GM12878 (cell line): ENCODE results near the gene ZFYVE19. TPM values are rescaled to one million over a fixed set of nuclear protein-coding genes. Genes with fewer than 3 reads are reported as not detected.

Source experiments
- CHD4 ChIP-seq: fragments of 200-600 bp; sonication (generic); IDR thresholded peaks from 2 replicates; pipeline ENCODE4 v1.6.1; 2016; ENCODE audit warnings: mild to moderate bottlenecking
- EED ChIP-seq: sonication (generic); IDR thresholded peaks from 2 replicates; pipeline ENCODE4 v1.6.1; 2016; ENCODE audit warnings: antibody characterized with exemption, low read depth
- EP300 ChIP-seq, 2 experiments: fragments of 150-350 bp in 1 of 2; IDR thresholded peaks; 2 replicates each; pipeline ENCODE4 v1.6.1; 2011 to 2012; ENCODE audit warnings: low read depth in 2 of 2, low read length in 2 of 2, borderline replicate concordance in 1 of 2, improper control_type of control experiment in 1 of 2, inconsistent platforms in 1 of 2; ENCODE audit not compliant: control insufficient read depth in 1 of 2
- EZH2 ChIP-seq: IDR thresholded peaks from 2 replicates; pipeline ENCODE4 v1.6.1; 2012; ENCODE audit warnings: low read depth, mild to moderate bottlenecking, control low read depth, inconsistent platforms, low read length, borderline replicate concordance; ENCODE audit not compliant: control insufficient read depth
- GABPA ChIP-seq: IDR thresholded peaks from 2 replicates; pipeline ENCODE4 v1.6.1; 2014; ENCODE audit warnings: antibody characterized with exemption, low read depth, mild to moderate bottlenecking, inconsistent platforms
- IKZF2 ChIP-seq, 2 experiments: fragments of 450-650 bp; IDR thresholded peaks; 2 replicates each; pipeline ENCODE4 v1.6.1; 2017; ENCODE audit warnings: mild to moderate bottlenecking in 2 of 2, moderate library complexity in 2 of 2
- IRF5 ChIP-seq: fragments of 450-650 bp; IDR thresholded peaks from 2 replicates; pipeline ENCODE4 v1.6.1; 2017; ENCODE audit warnings: borderline replicate concordance
- LARP7 ChIP-seq: fragments of 450-650 bp; IDR thresholded peaks from 2 replicates; pipeline ENCODE4 v1.6.1; 2017; ENCODE audit warnings: mild to moderate bottlenecking
- NFXL1 ChIP-seq: fragments of 450-650 bp; IDR thresholded peaks from 2 replicates; pipeline ENCODE4 v1.6.1; 2017; ENCODE audit warnings: antibody characterized with exemption, mild to moderate bottlenecking, borderline replicate concordance
- PBX3 ChIP-seq: IDR thresholded peaks from 2 replicates; pipeline ENCODE4 v1.6.1; 2011; ENCODE audit warnings: mild to moderate bottlenecking, low read depth, low read length, moderate library complexity; ENCODE audit not compliant: insufficient replicate concordance
- REST ChIP-seq: IDR thresholded peaks from 2 replicates; pipeline ENCODE4 v1.6.1; 2012; ENCODE audit warnings: mild to moderate bottlenecking, low read depth, low read length
- RFX5 ChIP-seq: IDR thresholded peaks from 2 replicates; pipeline ENCODE4 v1.6.1; 2011; ENCODE audit warnings: low read depth, low read length, improper control_type of control experiment
- SPI1 ChIP-seq: IDR thresholded peaks from 2 replicates; pipeline ENCODE4 v1.6.1; 2011; ENCODE audit warnings: low read depth, mild to moderate bottlenecking, low read length, moderate library complexity, borderline replicate concordance; ENCODE audit not compliant: insufficient read depth
- ZNF384 ChIP-seq: IDR thresholded peaks from 2 replicates; pipeline ENCODE4 v1.6.1; 2012; ENCODE audit warnings: low read depth, mild to moderate bottlenecking, low read length, improper control_type of control experiment, borderline replicate concordance
- ZZZ3 ChIP-seq: IDR thresholded peaks from 2 replicates; pipeline ENCODE4 v1.6.1; 2011; ENCODE audit warnings: low read depth; ENCODE audit not compliant: control insufficient read depth, insufficient read length
- polyA plus RNA-seq, 11 experiments: library from polyadenylated mRNA; depleted of rRNA in 4 of 11; unstranded in 6 of 11; stranded (reverse) in 5 of 11; fragments of >200 nt; fragmentation: Nextera tagmentation in 4 of 11; fragmentation: Illumina TruSeq in 1 of 11; extraction: Ambion mirVana in 4 of 11; extraction: Trizol in 1 of 11; gene quantifications; 1 replicate in 1 of 11; 2 replicates in 10 of 11; pipeline versions ENCODE4 v1.2.1 to v1.2.3, GENCODE V29; 2011 to 2016; ENCODE audit warnings: inconsistent platforms in 2 of 11, missing spikeins in 2 of 11, low read depth in 1 of 11
- total RNA-seq, 4 experiments: library from RNA; depleted of rRNA in 3 of 4; stranded (reverse); fragments of >200 nt in 3 of 4; fragmentation: Illumina TruSeq in 1 of 4; extraction: Trizol in 1 of 4; gene quantifications; 2 replicates each; pipeline versions ENCODE4 v1.2.1 to v1.2.3, GENCODE V29; 2013 to 2021
- TF ChIP-seq, protein P1 (sequence below): fragments of 450-650 bp; IDR thresholded peaks from 2 replicates; pipeline ENCODE4 v1.6.1; 2017; ENCODE audit warnings: low read depth, mild to moderate bottlenecking, moderate library complexity
- TF ChIP-seq, protein P2 (sequence below): fragments of 450-650 bp; formaldehyde crosslinking; IDR thresholded peaks from 2 replicates; pipeline ENCODE4 v1.4.0; 2020; ENCODE audit warnings: mild to moderate bottlenecking, moderate library complexity

ZFYVE19 gene
- total and polyA plus RNA-seq, 10 of the 15 experiments (the other 5 are each of a cell fraction or from before 2014, with no cell fraction given): 1.7 to 36.3 (median 17.0) TPM

DNA sequence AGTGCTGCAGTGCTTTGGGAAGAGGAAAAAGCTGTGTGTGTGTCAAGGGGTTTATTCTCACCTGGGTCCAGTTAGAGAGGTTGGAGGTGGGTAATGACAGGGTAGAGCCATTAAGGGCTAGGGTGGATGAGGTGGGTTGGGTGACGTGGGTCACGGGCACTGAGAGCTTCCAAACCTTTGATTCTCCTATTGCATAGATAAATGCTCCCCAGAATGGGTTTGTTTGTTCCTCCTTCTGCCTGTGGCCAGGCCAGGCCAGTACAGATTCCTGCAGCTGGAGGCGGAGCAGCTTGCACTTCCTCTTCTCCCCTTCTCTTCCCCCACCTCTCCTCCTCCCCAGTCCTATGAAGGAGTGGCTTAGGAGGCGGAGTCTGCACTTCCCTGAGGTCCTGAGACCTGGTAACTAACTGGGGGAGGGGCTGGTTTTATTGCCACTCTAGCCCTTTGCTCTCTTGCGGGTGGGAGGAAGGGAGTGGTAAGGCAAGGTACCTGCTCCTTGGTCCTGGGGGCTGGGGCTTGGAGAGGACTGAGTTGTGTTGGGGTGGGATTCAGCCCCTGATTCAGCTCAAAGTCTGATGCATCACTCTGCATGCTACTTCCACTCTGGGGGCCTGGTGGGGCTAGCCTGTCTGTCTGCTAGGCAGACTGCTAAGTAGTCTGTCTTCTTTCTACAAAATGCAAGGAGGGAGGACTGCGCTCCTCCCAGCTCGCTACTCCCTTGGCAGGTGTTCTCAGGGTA lies 40.5 kb downstream of the ZFYVE19 start (continued):
- no peak for TF ChIP-seq ZZZ3
- TF ChIP-seq RFX5: no peak
- no peak for TF ChIP-seq GABPA
- TF ChIP-seq EED: peak; percentile 58
- TF ChIP-seq CHD4: no peak
- TF ChIP-seq SPI1: peak; percentile 98
- TF ChIP-seq EP300 (IDR thresholded peaks at IDR 0.05; ENCODE audit: borderline replicate concordance in 1 of 2, control insufficient read depth in 1 of 2, low read depth in 2 of 2, low read length in 2 of 2): no peak
- TF ChIP-seq, protein P1, sequence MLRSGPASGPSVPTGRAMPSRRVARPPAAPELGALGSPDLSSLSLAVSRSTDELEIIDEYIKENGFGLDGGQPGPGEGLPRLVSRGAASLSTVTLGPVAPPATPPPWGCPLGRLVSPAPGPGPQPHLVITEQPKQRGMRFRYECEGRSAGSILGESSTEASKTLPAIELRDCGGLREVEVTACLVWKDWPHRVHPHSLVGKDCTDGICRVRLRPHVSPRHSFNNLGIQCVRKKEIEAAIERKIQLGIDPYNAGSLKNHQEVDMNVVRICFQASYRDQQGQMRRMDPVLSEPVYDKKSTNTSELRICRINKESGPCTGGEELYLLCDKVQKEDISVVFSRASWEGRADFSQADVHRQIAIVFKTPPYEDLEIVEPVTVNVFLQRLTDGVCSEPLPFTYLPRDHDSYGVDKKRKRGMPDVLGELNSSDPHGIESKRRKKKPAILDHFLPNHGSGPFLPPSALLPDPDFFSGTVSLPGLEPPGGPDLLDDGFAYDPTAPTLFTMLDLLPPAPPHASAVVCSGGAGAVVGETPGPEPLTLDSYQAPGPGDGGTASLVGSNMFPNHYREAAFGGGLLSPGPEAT: peak; percentile 71
- TF ChIP-seq ZNF384: no peak
- no peak for TF ChIP-seq NFXL1
- no peak for TF ChIP-seq IRF5
- TF ChIP-seq REST: no peak
- TF ChIP-seq EZH2: no peak
- peak; percentile 48 to 52; a peak in 2 of 4 replicates for TF ChIP-seq IKZF2 (IDR thresholded peaks at IDR 0.05)
- no peak for TF ChIP-seq LARP7
- no peak for TF ChIP-seq PBX3
- TF ChIP-seq, protein P2, sequence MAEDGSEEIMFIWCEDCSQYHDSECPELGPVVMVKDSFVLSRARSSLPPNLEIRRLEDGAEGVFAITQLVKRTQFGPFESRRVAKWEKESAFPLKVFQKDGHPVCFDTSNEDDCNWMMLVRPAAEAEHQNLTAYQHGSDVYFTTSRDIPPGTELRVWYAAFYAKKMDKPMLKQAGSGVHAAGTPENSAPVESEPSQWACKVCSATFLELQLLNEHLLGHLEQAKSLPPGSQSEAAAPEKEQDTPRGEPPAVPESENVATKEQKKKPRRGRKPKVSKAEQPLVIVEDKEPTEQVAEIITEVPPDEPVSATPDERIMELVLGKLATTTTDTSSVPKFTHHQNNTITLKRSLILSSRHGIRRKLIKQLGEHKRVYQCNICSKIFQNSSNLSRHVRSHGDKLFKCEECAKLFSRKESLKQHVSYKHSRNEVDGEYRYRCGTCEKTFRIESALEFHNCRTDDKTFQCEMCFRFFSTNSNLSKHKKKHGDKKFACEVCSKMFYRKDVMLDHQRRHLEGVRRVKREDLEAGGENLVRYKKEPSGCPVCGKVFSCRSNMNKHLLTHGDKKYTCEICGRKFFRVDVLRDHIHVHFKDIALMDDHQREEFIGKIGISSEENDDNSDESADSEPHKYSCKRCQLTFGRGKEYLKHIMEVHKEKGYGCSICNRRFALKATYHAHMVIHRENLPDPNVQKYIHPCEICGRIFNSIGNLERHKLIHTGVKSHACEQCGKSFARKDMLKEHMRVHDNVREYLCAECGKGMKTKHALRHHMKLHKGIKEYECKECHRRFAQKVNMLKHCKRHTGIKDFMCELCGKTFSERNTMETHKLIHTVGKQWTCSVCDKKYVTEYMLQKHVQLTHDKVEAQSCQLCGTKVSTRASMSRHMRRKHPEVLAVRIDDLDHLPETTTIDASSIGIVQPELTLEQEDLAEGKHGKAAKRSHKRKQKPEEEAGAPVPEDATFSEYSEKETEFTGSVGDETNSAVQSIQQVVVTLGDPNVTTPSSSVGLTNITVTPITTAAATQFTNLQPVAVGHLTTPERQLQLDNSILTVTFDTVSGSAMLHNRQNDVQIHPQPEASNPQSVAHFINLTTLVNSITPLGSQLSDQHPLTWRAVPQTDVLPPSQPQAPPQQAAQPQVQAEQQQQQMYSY (CRISPR knock-in tag): no peak
